ENCODE measurements around the gene CXADR.

Gene CXADR

DNA sequence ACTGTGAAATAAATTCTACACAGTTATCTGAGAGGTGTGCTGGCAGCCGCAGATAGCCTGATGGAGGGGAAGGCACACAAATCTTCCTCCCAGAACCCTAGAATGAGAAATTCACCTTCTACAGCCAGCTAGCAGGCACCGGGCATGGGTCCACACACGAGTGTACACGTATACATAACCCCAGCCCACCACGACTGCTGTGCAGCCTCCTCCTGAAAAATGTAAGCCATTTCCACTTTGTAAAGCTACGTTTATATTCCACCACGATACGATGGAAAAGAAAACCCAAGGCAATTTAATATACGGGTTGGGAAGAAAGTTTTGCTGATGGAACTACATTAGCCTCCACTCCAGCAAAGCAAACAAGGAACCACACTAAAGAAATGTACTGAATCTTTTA is 98.1 kb downstream of the CXADR start:
- no peak for DNase-seq

DNA sequence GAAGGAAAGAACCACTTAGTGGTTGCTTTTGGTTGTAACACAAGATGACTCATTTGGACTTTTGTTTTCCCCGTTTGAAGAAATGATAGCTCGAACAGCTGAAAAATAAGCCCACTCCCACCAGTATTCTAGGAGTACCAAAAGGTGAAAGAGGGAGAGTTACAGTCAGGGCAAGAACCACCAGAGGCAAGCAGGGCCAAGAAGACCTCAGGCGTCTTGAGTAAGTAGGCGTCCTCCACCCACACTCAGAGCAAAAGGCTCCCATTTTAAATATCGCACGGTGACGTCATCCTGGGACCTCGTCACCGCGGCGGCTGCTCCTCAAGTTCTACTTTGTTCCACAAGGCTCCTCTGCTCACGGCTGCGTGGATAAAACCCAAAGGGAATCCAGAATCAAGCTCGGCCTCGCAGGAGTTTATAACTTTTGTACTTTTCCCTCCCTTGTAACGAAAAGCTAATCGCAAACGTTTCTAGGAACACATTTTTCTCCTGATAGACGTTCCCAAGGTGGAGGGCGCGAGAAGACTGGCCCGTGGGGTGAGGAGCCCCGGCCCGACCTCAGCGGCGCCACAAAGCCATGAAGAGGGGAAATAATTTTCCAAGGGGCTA is 98.7 kb downstream of the CXADR start:
- peak in 1 of 2 experiments; percentile 13 for DNase-seq

DNA sequence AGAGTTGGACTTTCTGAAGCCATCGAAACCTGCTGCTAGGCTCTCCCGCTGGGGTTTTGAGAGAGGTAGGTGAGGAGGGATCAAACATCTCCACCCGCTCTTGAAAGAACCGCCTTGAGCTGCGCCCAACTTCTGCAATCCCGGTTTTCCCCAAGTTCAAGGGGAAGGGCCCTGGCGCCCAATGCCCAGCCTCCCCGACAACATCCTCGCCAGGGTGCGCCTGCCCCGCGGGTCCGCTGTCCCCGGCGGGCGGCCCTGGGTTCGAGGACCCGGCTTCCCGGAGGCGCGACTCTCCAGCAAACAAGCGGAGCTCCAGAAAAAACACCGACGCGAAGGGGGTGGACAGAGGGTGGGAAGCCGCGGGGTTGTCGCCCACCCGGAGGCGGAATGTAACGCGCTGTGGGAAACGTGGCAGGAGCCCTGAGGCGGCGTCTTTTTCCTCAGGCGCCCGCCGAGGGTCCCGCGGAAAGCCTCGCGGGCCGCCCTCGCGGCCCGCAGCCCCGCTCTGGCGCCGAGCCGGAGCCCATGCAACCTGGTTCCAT is 99.3 kb downstream of the CXADR start:
- DNase-seq: no peak

DNA sequence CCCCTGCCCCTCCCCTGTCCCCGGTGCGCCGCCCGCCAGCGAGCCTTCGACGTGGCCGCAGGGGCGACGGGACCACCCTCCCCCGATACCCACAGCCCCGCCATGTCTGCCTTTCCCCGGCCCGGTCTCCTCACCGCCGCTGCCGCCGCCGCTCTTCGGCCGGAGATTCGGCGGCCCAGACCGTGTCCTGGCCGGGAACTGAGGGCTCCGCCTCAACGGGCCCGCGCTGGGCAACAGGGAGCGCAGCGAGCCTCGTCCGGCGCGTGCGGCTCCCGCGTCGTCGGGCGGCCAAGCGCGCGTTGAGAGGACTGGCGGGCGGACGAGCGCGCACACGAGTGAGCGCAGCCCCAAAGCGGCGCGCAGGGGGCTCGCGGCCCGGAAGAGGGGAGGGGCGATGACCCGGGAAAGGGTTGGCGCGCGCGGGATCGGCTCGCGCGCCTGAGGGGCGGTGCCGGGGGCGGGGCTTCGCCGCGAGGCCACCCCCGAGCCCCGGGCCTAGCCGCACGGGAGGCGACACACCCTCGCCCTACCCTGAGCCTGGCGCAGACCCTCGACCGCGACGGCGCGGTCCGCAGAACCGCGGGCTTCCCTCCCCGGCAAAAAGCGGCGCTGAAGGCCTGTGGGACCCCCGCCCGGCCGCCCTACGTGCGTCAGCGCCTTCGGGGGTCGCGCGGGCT is 99.9 kb downstream of the CXADR start, which contains the start of gene BTG3:
TSS of gene BTG3 (minus strand) at position 337 of the 677 bp plus-strand sequence. CDS start 3,757 bp downstream, outside the sequence.
- peak; percentile 45 to 82 for DNase-seq

DNA sequence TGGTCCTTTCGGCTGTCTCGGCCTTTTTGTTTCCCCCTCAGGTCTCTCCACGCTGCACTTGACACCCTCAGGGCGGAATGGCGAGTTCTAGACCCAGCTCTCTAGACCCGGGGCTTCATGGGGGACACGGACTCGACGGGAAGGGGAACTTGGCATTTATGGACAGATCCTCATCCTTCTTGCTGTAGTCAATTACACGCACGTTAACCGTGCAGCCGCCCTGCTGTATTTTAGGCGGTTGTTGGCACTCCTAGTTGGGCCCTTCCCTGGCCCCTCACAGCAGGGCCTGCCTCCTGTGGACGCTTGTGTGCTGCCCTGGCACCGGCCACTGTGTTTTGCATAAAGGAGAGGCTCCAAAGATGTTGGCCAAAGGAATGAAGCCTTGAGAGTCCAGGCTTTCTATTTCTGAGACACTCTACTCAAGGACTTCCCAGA is 100.4 kb downstream of the CXADR start:
- DNase-seq: no peak

DNA sequence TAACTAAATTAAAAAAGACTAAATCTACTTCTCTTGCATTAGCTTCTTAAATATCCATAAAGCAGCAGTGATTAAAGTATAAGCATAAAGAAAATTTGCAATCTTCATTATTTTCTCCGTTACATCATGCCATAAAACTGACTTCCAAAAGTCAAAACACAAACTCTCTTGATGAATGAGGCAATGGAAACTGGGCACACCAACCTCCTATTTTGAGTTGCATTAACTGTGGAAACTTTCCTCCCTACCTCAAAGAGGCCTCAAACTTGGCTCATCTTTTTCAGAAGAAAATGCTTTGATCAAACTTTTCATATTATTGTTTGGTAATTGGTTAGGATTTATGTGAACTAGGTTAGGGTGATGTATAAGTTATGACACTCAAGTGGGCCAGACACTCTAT is 104.0 kb downstream of the CXADR start:
- no peak for DNase-seq

DNA sequence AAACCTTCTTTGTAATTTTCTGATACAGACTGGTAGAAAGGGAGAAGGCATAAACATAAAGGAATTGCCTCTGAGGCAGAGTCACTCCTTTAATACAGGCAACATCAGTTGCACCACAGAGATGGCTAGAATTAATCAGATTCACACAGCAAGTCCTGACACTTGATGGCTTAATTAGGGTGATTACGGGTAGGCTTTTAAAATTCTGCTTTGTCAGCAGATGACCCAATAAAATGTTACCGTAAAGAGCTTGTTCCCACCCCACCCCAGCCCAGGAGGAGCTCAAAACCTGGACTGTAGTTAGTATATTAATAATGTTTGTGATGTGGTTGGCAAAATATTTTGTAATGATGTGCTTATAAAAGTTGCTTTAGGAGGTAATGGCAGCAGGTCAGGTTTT is 109.2 kb downstream of the CXADR start:
- no peak for DNase-seq

DNA sequence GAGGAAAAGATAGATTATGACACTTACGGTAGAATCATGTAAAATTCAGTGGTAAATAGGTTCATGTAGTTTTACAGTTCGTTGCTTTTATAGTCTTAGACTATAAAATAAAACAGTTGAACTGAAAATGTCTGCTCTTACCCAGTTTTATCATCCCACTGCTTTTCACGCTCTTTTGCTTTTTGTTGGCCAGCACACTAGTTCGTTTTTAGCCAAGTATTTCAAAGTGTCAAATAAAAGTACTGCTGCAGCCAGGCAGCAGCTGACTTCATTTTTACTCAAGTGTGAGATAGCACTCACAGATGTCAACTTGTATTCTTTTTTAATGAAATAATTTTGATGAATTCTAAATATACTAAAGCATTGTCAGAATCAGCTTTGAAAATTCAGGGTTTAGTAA is 118.4 kb downstream of the CXADR start:
- DNase-seq: no peak

DNA sequence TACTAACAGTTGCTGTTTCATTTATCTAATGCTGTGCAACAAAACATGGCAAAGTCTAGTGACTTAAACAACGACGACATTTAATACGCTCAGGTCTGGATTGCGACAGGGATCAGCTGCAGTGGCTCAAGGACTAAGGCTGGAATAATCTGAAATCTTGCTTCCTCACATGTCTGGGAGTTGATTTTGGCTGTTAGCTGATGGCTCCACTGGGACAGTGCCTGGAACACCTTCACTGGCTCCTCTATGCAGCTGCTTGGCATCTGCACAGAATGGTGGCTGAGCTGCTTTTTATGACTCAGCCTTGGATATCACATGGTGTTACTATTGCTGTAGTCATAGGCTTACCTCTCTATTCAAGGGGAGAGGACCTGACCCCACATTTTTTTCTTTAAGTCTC is 123.9 kb downstream of the CXADR start:
- DNase-seq: no peak

DNA sequence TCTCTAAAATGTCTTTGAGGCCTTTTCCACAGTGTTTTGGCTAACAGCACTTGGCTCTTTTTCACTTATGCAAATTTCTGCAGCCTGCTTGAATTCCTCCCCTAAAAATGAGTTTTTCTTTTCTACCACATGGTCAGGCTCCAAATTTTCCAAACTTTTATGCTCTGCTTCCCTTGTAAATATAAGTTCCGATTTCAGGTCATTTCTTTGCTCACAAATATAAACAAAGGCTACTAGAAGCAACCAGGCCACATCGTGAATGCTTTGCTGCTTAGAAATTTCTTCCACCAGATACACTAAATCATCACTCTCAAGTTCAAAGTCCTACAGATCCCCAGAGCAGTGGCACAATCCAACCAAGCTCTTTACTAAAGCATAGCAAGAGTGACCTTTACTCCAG is 128.0 kb downstream of the CXADR start:
- DNase-seq: no peak

All from NCI-H1930 (cell line).